HG02798 (cell line): Measurements from ENCODE around the gene IL16.
"Not testable (repeated sequence)": the region's sequence is repeated elsewhere in the genome, so short reads cannot be mapped to it uniquely, and the experiment has no call there.

ENCODE experiments used
- ATAC-seq: cut with Tn5 transposase; IDR thresholded peaks from one replicate; pipeline ENCODE4 v1.9.1; 2021; ENCODE audit warnings: mild to moderate bottlenecking; ENCODE audit not compliant: unreplicated experiment, poor library complexity

The IL16 gene

GRCh38 chr15:81196576-81197254 is at the start of gene IL16:
IL16 (plus strand) TSS chr15:81196879; CDS start chr15:81225400, 28,521 bp downstream.
- ATAC-seq, result no peak

GRCh38 chr15:81151389-81151788 is 45.3 kb upstream of the IL16 start:
- ATAC-seq, result no peak

DNA sequence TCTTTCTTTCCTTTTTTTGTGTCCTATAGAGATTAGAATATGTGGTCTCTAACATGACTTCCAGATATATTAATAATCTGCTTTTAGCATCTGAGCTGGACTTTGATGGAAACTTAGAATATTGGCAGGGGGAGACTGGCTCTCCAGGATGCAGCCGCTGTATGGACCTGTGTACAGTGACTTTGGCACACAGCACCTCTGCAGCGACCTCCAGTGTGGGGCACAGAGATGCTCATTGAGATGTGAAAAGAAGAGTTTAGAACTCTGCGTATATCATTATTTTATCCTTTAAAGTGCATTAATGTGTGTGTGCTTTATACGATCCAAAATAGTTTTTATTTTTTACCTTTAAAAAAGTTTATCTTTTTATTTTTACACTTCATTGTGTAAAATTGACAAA is 44.3 kb upstream of the IL16 start:
- no peak for ATAC-seq

GRCh38 chr15:81152799-81153198 is 43.9 kb upstream of the IL16 start:
- no peak for ATAC-seq

DNA sequence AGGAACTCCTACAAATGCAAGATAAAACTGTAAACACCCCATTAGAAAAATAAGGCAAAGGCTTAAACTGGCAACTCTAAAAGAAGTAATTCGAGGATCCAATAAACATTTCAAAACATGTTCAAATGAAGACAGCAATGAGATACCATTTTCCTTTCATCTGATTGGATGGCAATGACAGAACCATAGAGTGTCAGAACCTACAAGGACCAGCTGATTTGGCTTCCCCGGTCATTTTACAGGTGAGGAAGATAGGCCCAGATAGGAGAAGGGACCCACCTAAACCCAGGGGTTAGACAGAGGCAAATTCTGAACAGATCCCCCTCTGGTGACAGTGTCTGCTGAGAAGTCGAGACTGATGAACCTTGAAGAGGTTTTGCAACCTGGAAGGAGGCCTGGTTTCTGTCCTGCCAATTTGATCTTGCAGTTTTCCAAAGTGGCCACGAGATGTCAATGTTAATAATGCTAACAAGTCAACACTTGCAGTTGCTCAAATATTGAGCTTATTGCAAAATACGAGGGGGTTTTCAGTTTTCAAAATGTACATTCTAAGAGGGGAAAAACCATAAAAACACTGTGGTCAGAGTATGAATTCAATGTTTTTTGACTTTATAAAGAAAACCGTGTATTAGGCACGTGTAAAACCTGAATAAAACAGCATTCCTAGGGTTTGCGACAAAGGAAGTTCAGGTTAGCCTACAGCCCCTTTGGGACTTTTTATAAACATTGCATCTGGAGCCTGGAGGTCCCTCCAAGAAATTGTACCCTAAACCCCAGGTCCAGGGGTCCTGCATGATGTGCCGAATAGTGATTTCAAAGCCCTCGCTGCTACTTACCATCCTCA is 41.1 kb upstream of the IL16 start:
- no peak for ATAC-seq

DNA sequence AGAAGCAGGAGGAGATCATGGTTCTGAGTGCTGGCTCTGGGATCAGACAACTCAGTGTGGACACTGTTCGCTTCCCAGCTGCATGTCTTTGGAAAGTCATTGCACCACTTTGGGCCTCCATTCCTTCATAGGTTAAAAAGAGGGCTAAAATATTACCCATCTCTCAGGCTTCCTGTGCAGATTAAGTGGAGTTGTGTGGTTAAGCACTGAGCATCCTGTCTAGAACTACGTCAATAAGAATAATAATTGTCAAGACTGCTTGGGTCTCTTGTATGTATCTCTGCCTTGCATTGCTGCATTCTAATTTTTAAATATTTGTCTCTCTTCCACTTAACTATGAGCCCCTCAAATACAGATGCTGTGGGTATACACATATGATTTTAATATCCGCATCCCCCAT is 40.4 kb upstream of the IL16 start:
- ATAC-seq, result no peak

- ATAC-seq, result no peak
Measured at GRCh38 chr15:81157195-81157938, 39.3 kb upstream of the IL16 start.

DNA sequence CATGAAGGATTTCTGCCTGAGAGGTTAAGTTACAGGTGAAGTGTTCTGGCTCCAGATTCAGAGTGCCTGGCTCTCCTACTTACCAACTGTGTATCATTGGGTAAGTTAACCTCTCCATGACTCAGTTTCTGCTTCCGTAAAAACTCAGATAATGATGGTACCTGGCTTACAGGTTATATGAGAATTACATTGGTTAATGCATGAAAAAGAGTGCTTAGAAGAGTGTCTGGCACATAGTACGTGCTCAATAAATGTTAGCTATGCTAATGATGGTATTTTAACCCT is 38.8 kb upstream of the IL16 start:
- no peak for ATAC-seq

GRCh38 chr15:81158561-81158960 is 38.1 kb upstream of the IL16 start:
- not testable (repeated sequence) for ATAC-seq

GRCh38 chr15:81160312-81161159 is 36.1 kb upstream of the IL16 start:
- no peak for ATAC-seq

DNA sequence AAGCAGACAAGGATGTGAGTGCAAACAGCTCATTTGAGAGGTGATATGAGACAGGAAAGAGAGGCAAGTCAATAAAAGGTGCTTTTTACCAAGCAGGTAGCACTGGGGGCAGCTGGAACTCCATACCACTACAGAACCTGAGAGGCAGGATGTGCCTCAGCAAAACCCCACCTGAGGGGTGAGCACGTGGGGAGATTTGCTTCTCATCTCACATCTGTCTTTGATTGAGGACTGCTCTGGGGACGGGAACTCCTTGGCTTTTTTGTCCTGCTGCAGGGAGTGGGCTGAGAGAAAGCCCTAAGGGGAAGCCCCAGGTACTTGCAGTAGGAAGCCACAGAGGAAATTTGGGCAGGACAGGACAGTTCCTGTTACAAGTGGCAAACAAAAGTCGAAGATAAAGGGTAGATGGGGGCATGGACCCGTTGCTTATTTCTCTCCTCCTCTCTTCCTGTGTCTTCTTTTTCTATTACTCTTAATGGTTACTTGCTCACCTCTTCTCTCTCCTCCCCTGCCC is 35.5 kb upstream of the IL16 start:
- no peak for ATAC-seq

DNA sequence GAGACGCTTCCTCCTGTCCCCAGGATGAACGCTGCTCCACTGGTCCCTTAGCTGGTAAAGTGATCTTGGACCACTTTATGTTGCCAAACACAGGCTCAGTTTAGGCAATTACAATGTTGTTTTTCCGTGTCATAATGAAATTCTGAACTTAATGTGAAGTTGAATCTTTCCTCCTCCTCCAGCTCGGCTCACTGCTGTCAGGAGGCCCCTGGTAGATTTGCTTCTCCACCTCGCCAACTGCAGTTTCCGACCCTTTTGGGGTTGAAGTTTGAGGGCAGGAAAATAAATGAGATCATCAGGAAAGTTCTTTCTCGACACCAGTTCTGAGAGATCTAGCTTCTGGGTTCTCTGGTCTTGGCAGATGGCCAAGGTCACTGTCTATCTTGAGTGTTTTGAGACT is 34.8 kb upstream of the IL16 start:
- no peak for ATAC-seq

- ATAC-seq, result no peak
Measured at GRCh38 chr15:81163961-81164800, 32.5 kb upstream of the IL16 start.

- no peak for ATAC-seq
Measured at GRCh38 chr15:81165535-81165934, 31.1 kb upstream of the IL16 start.

DNA sequence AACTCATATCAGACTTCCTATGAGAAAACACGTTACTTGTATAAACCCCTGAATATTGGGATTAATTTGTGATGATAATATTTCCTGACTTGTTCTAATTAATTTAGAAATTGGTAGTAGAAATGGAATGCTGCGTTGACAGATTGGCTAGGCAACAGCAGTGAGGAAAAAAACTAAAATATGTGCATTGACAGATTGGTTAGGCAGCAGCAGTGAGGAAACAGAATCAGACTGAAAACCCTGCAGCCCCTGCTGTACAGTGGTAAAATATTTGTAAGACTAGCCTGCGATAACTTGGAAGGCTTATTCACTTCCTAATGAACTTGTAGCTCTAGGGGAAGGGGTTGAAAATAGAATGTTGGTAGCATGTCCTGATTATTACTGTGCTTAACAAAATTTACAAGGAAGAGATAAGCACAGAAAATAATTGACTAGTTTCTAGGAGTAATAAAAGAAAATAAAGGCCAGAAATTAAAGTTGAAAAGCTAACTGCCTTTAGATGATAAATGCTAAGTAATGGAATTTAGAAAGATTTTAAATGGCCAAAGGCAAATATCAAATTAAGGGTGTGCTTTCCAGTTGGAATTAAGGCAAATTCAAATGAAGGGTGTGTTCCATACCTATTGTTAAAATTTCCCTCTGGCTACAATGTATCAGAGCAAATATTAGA is 29.9 kb upstream of the IL16 start:
- no peak for ATAC-seq

GRCh38 chr15:81168131-81168526 is 28.6 kb upstream of the IL16 start:
- ATAC-seq, result no peak

GRCh38 chr15:81168644-81169043 is 28.0 kb upstream of the IL16 start:
- no peak for ATAC-seq

DNA sequence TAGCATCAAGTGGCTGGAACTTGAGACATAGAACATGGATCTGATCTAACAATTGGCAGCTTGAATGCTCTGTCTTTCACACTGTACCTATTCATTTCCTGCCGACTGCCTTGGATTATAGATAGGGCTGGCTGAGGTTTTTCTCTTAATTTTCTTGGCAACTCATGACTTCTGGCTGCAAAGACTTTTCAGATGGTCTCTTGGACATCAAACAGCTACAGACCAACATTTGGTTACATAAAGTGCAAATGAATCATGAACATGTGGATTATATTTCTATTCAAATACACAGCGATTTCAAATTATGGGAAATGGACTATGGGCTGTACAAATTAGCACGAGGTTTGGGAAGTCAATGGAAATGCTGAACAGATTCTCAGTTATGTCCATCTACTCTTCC is 26.2 kb upstream of the IL16 start:
- no peak for ATAC-seq

GRCh38 chr15:81171286-81171685 is 25.4 kb upstream of the IL16 start:
- ATAC-seq, result no peak
